Muscle layer of duodenum (tissue), 2 donors: Measurements from ENCODE around the gene SSBP4.

Experiments used
- H3K27ac ChIP-seq: one replicate; pipeline ENCODE4 v1.7.0; 2013; ENCODE audit warnings: mild to moderate bottlenecking, low read length
- H3K27me3 ChIP-seq: one replicate; pipeline ENCODE4 v1.7.0; 2013; ENCODE audit warnings: low read depth, mild to moderate bottlenecking, control low read depth, low read length
- H3K36me3 ChIP-seq, 2 donors: one replicate each; pipeline ENCODE4 v1.7.0; 2013; ENCODE audit warnings: low read length in 2 of 2, control low read depth in 1 of 2, mild to moderate bottlenecking in 1 of 2; ENCODE audit not compliant: insufficient read depth in 2 of 2, control insufficient read depth in 1 of 2
- H3K4me1 ChIP-seq, 2 donors: one replicate each; pipeline ENCODE4 v1.7.0; 2013; ENCODE audit warnings: low read length in 2 of 2, mild to moderate bottlenecking in 2 of 2, control low read depth in 1 of 2, moderate library complexity in 1 of 2; ENCODE audit not compliant: insufficient read depth in 2 of 2, control insufficient read depth in 1 of 2
- H3K4me3 ChIP-seq, 2 donors: one replicate each; pipeline ENCODE4 v1.7.0; 2013; ENCODE audit warnings: low read length in 2 of 2, low read depth in 1 of 2, mild to moderate bottlenecking in 1 of 2
- H3K9me3 ChIP-seq, 2 donors: one replicate each; pipeline ENCODE4 v1.7.0; 2013; ENCODE audit warnings: low read length in 2 of 2, control low read depth in 1 of 2, mild to moderate bottlenecking in 1 of 2; ENCODE audit not compliant: control insufficient read depth in 1 of 2
- donor health status: healthy.

Gene SSBP4

DNA sequence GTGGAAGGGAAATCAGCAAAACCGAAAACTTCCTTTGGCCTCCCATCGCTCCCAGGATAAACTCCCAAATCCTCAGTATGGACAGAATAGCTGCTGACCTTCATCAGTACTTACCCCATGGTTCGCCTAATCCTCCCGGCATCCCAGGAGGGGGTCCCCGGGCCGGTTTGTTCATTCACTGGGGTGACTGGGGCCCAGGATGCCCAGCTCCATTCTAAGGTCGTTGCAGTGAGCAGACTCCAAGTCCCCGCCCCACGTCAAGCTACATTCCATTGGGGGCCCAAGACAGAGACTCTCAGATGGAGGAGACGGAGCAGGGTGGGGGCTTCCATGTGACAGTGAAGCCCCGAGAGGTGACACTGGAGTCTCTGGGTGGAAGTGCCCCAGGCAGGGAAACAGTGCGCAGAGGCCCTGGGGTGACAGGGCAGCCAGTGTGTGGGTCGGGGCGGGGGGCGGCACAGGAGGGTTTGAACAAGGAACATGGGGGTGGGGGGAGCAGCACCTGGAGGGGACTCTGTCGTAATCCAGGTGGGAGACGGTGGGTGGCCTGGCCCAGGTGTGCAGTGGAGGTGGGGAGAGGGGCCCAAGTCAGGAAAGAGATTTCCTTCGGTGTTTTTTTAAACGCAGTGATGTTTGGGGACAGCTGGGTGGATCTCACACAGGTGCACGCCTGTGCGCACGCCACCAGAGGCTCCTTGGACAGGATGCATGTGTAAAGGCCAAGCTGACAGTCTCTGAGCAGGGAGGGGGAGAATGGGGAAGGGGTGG, 5.1 kb downstream of the SSBP4 start:
- peaks cover 6 to 47% of the 10 kb centered on the region in 2 donors for H3K4me1 ChIP-seq
- no peaks in the 10 kb centered on the region for H3K36me3 ChIP-seq
- H3K27me3 ChIP-seq, result no peaks in the 10 kb centered on the region
- no peaks in the 10 kb centered on the region for H3K9me3 ChIP-seq
- H3K27ac ChIP-seq, result no peak overlapping the region
- no peak overlapping the region for H3K4me3 ChIP-seq

DNA sequence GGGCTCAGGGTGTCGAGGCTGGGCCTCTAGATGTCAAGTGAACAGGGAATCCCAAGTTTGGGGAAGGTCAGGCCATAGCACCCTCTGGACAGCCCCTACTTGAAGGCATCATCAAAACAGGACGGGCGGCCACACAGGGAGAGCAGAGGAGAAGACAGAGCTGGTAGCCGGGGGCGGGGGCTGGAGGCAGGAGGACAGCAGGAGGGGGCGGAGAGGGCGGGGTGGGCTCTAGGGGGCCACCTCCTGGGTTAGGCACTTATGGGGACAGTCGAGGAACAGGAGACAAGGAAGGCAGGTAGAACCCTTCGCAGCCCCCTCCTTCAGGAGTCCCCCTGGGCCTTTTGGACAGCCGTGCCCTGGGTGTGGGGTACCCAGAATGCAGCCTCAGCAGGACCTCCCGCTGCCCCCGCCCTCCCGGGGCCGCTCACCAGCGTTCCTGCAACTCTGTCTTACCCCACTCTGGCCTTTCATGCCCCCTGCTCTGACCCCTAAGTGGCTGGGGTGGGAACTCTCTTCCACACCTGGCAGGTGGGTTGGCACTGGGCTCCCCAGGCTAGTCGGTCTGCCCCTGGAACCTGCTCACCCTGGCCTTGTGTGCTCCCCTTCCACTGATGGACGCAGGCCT, 5.8 kb downstream of the SSBP4 start:
- no peaks in the 10 kb centered on the region for H3K27me3 ChIP-seq
- H3K4me3 ChIP-seq, result no peak overlapping the region
- no peaks in the 10 kb centered on the region for H3K36me3 ChIP-seq
- H3K4me1 ChIP-seq, result peaks cover 6 to 52% of the 10 kb centered on the region in 2 donors
- no peaks in the 10 kb centered on the region for H3K9me3 ChIP-seq
- no peak overlapping the region for H3K27ac ChIP-seq

- no peaks in the 10 kb centered on the region for H3K27me3 ChIP-seq
- peaks cover 6 to 49% of the 10 kb centered on the region in 2 donors for H3K4me1 ChIP-seq
- H3K9me3 ChIP-seq, result no peaks in the 10 kb centered on the region
- no peak overlapping the region for H3K4me3 ChIP-seq
- H3K36me3 ChIP-seq, result no peaks in the 10 kb centered on the region
- H3K27ac ChIP-seq, result no peak overlapping the region
Measured at GRCh38 chr19:18425515-18426415, 6.6 kb downstream of the SSBP4 start.

GRCh38 chr19:18426416-18426767, 7.2 kb downstream of the SSBP4 start:
- no peaks in the 10 kb centered on the region for H3K36me3 ChIP-seq
- H3K4me1 ChIP-seq, result peaks cover 6 to 43% of the 10 kb centered on the region in 2 donors
- H3K4me3 ChIP-seq, result no peak overlapping the region
- H3K27me3 ChIP-seq, result no peaks in the 10 kb centered on the region
- no peaks in the 10 kb centered on the region for H3K9me3 ChIP-seq
- H3K27ac ChIP-seq, result no peak overlapping the region

- Histone ChIP-seq H3K36me3 (no peaks in the 10 kb centered on the region), H3K27ac (no peak overlapping the region), H3K4me1 (peaks cover 6 to 45% of the 10 kb centered on the region in 2 donors), H3K27me3 (no peaks in the 10 kb centered on the region), H3K4me3 (no peak overlapping the region), H3K9me3 (no peaks in the 10 kb centered on the region)
Measured at GRCh38 chr19:18427080-18427742, 8.0 kb downstream of the SSBP4 start.

DNA sequence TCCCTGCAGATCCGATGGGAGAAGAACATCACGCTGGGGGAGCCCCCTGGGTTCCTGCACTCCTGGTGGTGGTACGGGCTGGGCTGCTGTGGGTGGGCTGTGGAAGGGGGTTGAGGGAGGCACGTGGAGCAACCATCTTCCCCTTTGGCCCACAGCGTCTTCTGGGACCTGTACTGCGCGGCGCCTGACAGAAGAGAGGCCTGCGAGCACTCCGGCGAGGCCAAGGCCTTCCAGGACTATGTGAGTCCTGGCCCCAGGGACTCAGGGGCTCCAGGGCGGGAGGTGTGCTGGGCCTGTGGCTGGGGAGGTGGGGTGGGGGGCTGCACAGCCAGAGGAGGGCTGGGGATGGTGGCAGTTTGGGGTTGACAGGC, 8.5 kb downstream of the SSBP4 start:
- H3K27me3 ChIP-seq, result no peaks in the 10 kb centered on the region
- H3K36me3 ChIP-seq, result no peaks in the 10 kb centered on the region
- H3K27ac ChIP-seq, result no peak overlapping the region
- H3K4me3 ChIP-seq, result no peak overlapping the region
- peaks cover 6 to 45% of the 10 kb centered on the region in 2 donors for H3K4me1 ChIP-seq
- H3K9me3 ChIP-seq, result no peaks in the 10 kb centered on the region

DNA sequence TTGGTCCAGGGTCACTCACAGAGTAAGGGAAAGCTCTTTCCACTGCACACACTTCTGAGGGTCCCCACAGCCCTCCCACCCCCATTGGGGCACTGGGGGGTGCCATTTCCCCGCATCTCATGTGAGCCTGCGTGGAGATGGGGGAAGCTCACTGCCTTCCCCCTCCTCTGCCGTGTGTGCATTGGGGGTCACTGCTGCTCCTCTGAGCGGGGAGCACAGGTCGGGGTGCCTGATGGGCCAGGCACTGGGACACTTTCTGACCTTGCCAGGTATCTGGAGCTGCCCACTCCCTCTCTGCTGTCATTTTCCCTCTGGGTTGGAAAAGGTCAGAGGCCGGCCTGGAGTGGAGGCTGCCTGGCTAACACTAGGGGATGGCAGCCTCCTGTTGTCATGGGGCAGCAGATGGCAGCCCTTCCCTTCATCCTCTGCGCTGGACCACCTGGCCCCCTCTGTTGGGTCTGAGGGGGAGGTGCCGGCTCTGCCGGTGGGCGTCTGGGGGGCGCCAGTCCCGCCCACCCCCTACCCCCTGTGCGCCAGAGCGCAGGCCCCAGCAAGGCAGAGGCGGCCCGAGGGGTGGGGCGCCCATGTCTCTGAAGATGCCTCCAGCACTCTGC, 9.1 kb downstream of the SSBP4 start:
- no peaks in the 10 kb centered on the region for H3K36me3 ChIP-seq
- peaks cover 6 to 45% of the 10 kb centered on the region in 2 donors for H3K4me1 ChIP-seq
- no peaks in the 10 kb centered on the region for H3K27me3 ChIP-seq
- H3K9me3 ChIP-seq, result no peaks in the 10 kb centered on the region
- H3K27ac ChIP-seq, result no peak overlapping the region
- peak overlapping the region in 1 of 2 donors; percentile 58 for H3K4me3 ChIP-seq

DNA sequence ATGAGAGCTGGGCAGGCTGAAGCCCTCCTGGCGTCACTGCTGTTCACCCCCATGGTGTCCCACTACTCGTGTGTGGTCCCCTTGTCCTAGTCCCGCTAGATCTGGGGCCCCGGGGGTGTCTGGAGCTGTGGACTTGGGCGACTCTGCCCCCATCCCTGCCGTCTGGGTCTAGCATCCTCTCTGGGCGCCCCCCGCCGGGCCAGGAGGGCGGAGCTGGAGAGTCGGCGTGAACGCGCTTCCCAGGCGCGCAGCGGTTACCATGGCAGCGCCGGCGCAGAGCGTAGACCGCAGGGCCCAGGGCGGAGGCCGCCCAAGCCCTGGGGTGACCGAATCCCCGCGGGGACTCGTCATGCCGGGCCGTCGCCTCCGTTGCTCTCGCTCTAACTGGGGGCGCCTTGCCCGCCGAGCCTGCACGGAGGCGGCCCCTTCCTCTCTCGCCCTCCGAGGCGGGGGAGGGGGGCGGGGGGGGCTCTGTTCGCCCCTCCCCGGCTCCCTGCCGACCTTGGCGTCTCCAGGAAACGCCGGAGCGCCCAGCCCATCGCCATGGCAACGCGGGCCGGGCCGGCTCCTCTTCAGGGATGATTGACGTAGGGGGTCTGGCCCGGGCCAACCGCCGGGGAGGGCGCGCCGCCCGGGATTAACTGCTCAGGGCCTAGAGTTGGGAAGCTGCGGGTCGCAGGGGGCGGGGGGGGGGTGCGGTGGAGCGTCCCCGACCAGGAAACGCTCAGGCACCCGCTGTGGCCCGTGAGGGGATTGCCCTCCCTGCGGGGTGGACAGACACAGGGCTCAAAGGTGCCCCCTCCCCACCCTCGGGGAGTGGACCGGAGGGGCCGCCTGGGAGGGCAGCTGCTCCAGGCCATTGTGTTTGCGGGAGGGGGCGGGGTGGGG, 9.8 kb downstream of the SSBP4 start:
- no peaks in the 10 kb centered on the region for H3K27me3 ChIP-seq
- H3K36me3 ChIP-seq, result no peaks in the 10 kb centered on the region
- peak overlapping the region in 1 of 2 donors; percentile 58 for H3K4me3 ChIP-seq
- peaks cover 6 to 40% of the 10 kb centered on the region in 2 donors for H3K4me1 ChIP-seq
- no peaks in the 10 kb centered on the region for H3K9me3 ChIP-seq
- H3K27ac ChIP-seq, result no peak overlapping the region

DNA sequence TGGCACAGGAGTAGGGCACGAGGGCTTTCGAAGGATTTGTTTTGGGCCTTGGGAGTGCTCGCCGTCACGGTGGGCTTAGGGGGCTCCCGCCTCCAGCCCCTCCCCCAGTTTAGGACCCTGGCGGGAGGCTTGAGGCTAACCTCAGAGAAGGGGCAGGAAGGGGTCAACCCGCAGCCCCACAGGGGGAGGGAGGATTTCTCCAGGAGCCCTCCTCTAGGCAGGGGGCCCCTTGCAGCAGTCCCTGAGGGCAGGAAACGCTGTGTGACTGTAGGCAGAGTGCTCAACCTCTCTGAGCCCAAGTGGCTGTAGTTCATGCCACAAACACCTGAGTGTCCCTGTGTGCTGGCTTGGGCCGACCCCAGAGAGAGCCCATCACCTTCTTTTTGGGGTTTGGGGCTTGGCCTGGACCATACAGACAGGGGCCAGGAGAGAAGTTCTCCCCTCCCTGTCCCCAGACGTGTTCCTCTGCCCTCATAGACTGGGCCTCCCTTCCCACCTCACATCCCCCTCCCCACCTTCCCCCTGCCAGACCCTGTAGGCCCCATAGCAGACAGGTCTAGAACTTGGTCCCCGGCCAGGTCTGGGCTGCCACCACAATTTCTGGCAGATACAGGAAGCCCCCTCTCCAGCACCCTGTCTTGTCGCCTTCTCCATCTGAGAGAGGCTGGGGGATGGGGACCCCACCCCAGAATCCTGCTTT, 10.7 kb downstream of the SSBP4 start:
- Histone ChIP-seq H3K36me3 (no peaks in the 10 kb centered on the region), H3K27ac (no peak overlapping the region)

More for the DNA sequence above, 10.7 kb downstream of the SSBP4 start:
- Histone ChIP-seq H3K4me3 (peak overlapping the region in 1 of 2 donors; percentile 58), H3K9me3 (no peaks in the 10 kb centered on the region), H3K4me1 (peaks cover 6 to 45% of the 10 kb centered on the region in 2 donors), H3K27me3 (no peaks in the 10 kb centered on the region)
